OCI-LY3 (cell line): ENCODE measurements around the gene SELENOS.
A peak's percentile ranks its signal among the peaks of the same experiment; 100 is the strongest.

Experiments used
- H2AFZ ChIP-seq: fragments of 200-600, 300-600 bp; shearing (Covaris generic); 2 replicates; pipeline ENCODE4 v1.6.0; 2014; ENCODE audit warnings: antibody characterized with exemption, low read depth, low read length
- H3K27ac ChIP-seq: fragments of 200-600, 300-600 bp; sonication (generic); 2 replicates; pipeline ENCODE4 v1.5.1; 2014; ENCODE audit warnings: mild to moderate bottlenecking, low read length, moderate library complexity, mixed read lengths
- H3K27me3 ChIP-seq: fragments of 200-600, 300-600 bp; sonication (generic); 2 replicates; pipeline ENCODE4 v1.6.1; 2014; ENCODE audit warnings: low read depth, low read length, mixed read lengths
- H3K36me3 ChIP-seq: fragments of 200-600, 300-600 bp; sonication (generic); replicated peaks from 2 replicates; pipeline ENCODE3; 2014; ENCODE audit warnings: low read depth, low read length, mixed read lengths
- H3K4me1 ChIP-seq: fragments of 300-600, 200-600 bp; sonication (generic); 2 replicates; pipeline ENCODE4 v1.6.1; 2014; ENCODE audit warnings: low read length, mixed read lengths
- H3K4me2 ChIP-seq: fragments of 200-600, 300-600 bp; sonication (generic); 2 replicates; pipeline ENCODE4 v1.6.1; 2014; ENCODE audit warnings: low read length, mixed read lengths
- H3K4me3 ChIP-seq: fragments of 300-600, 200-600 bp; sonication (generic); 2 replicates; pipeline ENCODE4 v1.5.1; 2014; ENCODE audit warnings: antibody characterized with exemption, mild to moderate bottlenecking, low read length, moderate library complexity
- H3K79me2 ChIP-seq: fragments of 300-600, 200-600 bp; shearing (Covaris generic); 2 replicates; pipeline ENCODE4 v1.6.1; 2014; ENCODE audit warnings: mild to moderate bottlenecking, low read length, mixed read lengths
- H3K9ac ChIP-seq: fragments of 300-600, 200-600 bp; shearing (Covaris generic); 2 replicates; pipeline ENCODE4 v1.6.0; 2014; ENCODE audit warnings: mild to moderate bottlenecking, low read length, moderate library complexity
- H3K9me3 ChIP-seq: fragments of 200-600, 300-600 bp; shearing (Covaris generic); 2 replicates; pipeline ENCODE4 v1.6.1; 2014; ENCODE audit warnings: low read length, mixed read lengths; ENCODE audit not compliant: insufficient read depth
- H4K20me1 ChIP-seq: fragments of 200-600, 300-600 bp; sonication (generic); 2 replicates; pipeline ENCODE4 v1.6.1; 2016; ENCODE audit warnings: low read length, mixed read lengths; ENCODE audit not compliant: insufficient read depth
- CTCF ChIP-seq: fragments of 200-600, 300-600 bp; sonication (generic); IDR thresholded peaks from 2 replicates; pipeline ENCODE4 v1.5.1; 2014; ENCODE audit warnings: antibody characterized with exemption, low read length, low read depth
- EZH2phosphoT487 ChIP-seq: fragments of 200-600 bp; shearing (Covaris generic); IDR thresholded peaks from 2 replicates; pipeline ENCODE4 v1.6.1; 2018; ENCODE audit warnings: antibody characterized with exemption, mixed run types, low read depth

Gene SELENOS

GRCh38 chr15:101244889-101245668 is 32.2 kb downstream of the SELENOS start:
- Histone ChIP-seq H3K27ac (no peak overlapping the region), H3K4me3 (no peak overlapping the region), H3K27me3 (no peaks in the 10 kb centered on the region), H4K20me1 (peaks cover 64% of the 10 kb centered on the region), H3K4me1 (peaks cover 22% of the 10 kb centered on the region), H3K79me2 (peaks cover 79% of the 10 kb centered on the region), H3K36me3 (peaks cover 10% of the 10 kb centered on the region), H3K9ac (no peak overlapping the region), H2AFZ (no peak overlapping the region), H3K4me2 (no peak overlapping the region), H3K9me3 (no peaks in the 10 kb centered on the region)
- TF ChIP-seq CTCF: no peak
- no peak for TF ChIP-seq EZH2phosphoT487

- TF ChIP-seq EZH2phosphoT487 (no peak), CTCF (no peak)
- Histone ChIP-seq H2AFZ (no peak overlapping the region), H3K79me2 (peaks cover 82% of the 10 kb centered on the region), H3K27ac (no peak overlapping the region), H3K4me1 (peaks cover 26% of the 10 kb centered on the region), H4K20me1 (peaks cover 68% of the 10 kb centered on the region), H3K4me3 (no peak overlapping the region), H3K4me2 (no peak overlapping the region), H3K36me3 (peaks cover 10% of the 10 kb centered on the region), H3K9ac (no peak overlapping the region), H3K27me3 (no peaks in the 10 kb centered on the region), H3K9me3 (no peaks in the 10 kb centered on the region)
These were observed 33.1 kb downstream of the SELENOS start for GRCh38 chr15:101244036-101244781.

GRCh38 chr15:101243420-101243819 is 33.9 kb downstream of the SELENOS start:
- no peak overlapping the region for H2AFZ ChIP-seq
- H3K27me3 ChIP-seq: no peaks in the 10 kb centered on the region
- peaks cover 10% of the 10 kb centered on the region for H3K36me3 ChIP-seq
- TF ChIP-seq EZH2phosphoT487 (no peak), CTCF (no peak)
- no peak overlapping the region for H3K9ac ChIP-seq
- H3K4me2 ChIP-seq: no peak overlapping the region; the same call in 1 of the 2 replicates
- H4K20me1 ChIP-seq: peaks cover 75% of the 10 kb centered on the region
- H3K9me3 ChIP-seq: no peaks in the 10 kb centered on the region
- H3K4me3 ChIP-seq: no peak overlapping the region
- peaks cover 26% of the 10 kb centered on the region for H3K4me1 ChIP-seq
- H3K27ac ChIP-seq: no peak overlapping the region
- H3K79me2 ChIP-seq: peaks cover 90% of the 10 kb centered on the region

GRCh38 chr15:101242999-101243336 is 34.3 kb downstream of the SELENOS start:
- H3K27me3 ChIP-seq: no peaks in the 10 kb centered on the region
- TF ChIP-seq EZH2phosphoT487 (no peak), CTCF (no peak)
- peak overlapping the region; percentile 65 for H3K4me2 ChIP-seq
- peaks cover 86% of the 10 kb centered on the region for H3K79me2 ChIP-seq
- H3K4me3 ChIP-seq: peak overlapping the region; percentile 30
- no peak overlapping the region for H2AFZ ChIP-seq
- H4K20me1 ChIP-seq: peaks cover 71% of the 10 kb centered on the region
- no peak overlapping the region for H3K27ac ChIP-seq
- peaks cover 26% of the 10 kb centered on the region for H3K4me1 ChIP-seq
- peaks cover 10% of the 10 kb centered on the region for H3K36me3 ChIP-seq
- no peaks in the 10 kb centered on the region for H3K9me3 ChIP-seq
- no peak overlapping the region for H3K9ac ChIP-seq
